BLaER1 treated with 17β-estradiol and CSF1 and Interleukin-3, amounts not matched to agents 10 nM and 100 nM (cell line): ENCODE measurements around the gene ECE1.
A peak's percentile ranks its signal among the peaks of the same experiment; 100 is the strongest.
"Not testable (repeated sequence)": the region's sequence is repeated elsewhere in the genome, so short reads cannot be mapped to it uniquely, and the experiment has no call there.

Source experiments
- H3K27ac ChIP-seq, 11 experiments: shearing (Covaris generic); formaldehyde crosslinking; 2 replicates each; pipeline ENCODE4 v1.8.1; 2022
- H3K27me3 ChIP-seq, 11 experiments: shearing (Covaris generic); formaldehyde crosslinking; 2 replicates each; pipeline ENCODE4 v1.8.1; 2022
- H3K36me3 ChIP-seq, 11 experiments: shearing (Covaris generic); formaldehyde crosslinking; 2 replicates each; pipeline ENCODE4 v1.8.1; 2022
- H3K4me1 ChIP-seq, 10 experiments: shearing (Covaris generic); formaldehyde crosslinking; 2 replicates each; pipeline ENCODE4 v1.8.1; 2022
- H3K4me2 ChIP-seq, 11 experiments: shearing (Covaris generic); formaldehyde crosslinking; 2 replicates each; pipeline ENCODE4 v1.8.1; 2022
- H3K4me3 ChIP-seq, 10 experiments: shearing (Covaris generic); formaldehyde crosslinking; 2 replicates each; pipeline ENCODE4 v1.8.1; 2022
- H3K9ac ChIP-seq, 11 experiments: shearing (Covaris generic); formaldehyde crosslinking; 2 replicates each; pipeline ENCODE4 v1.8.1; 2022
- H3K9me3 ChIP-seq, 11 experiments: shearing (Covaris generic); formaldehyde crosslinking; replicated peaks in 1 of 11; 2 replicates each; pipeline ENCODE4 v1.8.1; 2022
- H4K20me1 ChIP-seq, 11 experiments: shearing (Covaris generic); formaldehyde crosslinking; 2 replicates each; pipeline ENCODE4 v1.8.1; 2022
- Cebpa-rat ChIP-seq, 11 experiments: shearing (Covaris generic); IDR thresholded peaks; 2 replicates each; pipeline ENCODE4 v1.8.1; 2022

Gene ECE1

DNA sequence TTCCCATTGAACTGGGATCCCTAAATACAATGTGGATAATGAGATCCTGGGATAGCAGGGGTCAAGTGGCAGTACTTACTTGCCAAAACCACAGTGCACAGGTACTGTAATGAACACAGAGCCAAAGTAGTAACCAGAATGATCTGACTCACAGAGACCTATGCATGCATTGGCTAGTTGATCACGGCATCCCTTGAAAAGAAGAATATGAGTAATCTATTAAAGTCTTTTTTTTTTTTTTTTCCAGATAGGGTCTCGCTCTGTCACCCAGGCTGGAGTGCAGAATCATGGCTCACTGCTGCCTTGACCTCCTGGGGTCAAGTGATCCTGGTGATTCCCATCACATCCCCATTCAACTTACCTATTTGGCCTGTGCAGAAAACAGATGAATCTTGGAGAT, 84.1 kb downstream of the ECE1 start:
- H3K4me3 ChIP-seq, result no peak overlapping the region
- H3K4me1 ChIP-seq, result no peaks in the 10 kb centered on the region
- H3K9ac ChIP-seq, result no peak overlapping the region
- H3K36me3 ChIP-seq, result no peaks in the 10 kb centered on the region
- no peaks in the 10 kb centered on the region for H4K20me1 ChIP-seq
- no peak overlapping the region for H3K27ac ChIP-seq
- no peak for TF ChIP-seq Cebpa-rat (IDR thresholded peaks at IDR 0.05)
- H3K4me2 ChIP-seq, result no peak overlapping the region
- H3K9me3 ChIP-seq, result no peaks in the 10 kb centered on the region
- no peaks in the 10 kb centered on the region for H3K27me3 ChIP-seq

DNA sequence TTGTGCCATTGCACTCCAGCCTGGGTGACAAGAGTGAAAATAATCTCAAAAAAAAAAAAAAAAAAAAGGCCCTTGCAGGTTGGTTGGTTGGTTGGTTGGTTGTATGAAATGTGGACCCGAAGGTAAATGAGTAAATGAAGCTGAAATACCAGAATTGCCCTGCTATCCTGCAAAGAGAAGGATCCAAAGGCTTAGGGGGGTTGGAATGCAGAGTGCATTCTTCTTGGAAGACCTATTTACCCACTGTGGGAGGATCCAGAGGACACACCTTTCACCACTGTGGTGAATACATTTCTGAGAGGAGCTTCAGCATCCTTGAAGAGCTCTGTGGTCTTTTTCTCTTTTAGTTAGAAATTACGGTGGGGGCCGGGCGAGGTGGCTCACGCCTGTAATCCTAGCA, 84.8 kb downstream of the ECE1 start:
- Histone ChIP-seq H3K36me3 (no peaks in the 10 kb centered on the region), H4K20me1 (no peaks in the 10 kb centered on the region), H3K4me2 (no peak overlapping the region), H3K9ac (no peak overlapping the region), H3K27ac (no peak overlapping the region), H3K27me3 (no peaks in the 10 kb centered on the region), H3K4me3 (no peak overlapping the region), H3K4me1 (no peaks in the 10 kb centered on the region), H3K9me3 (no peaks in the 10 kb centered on the region)
- no peak for TF ChIP-seq Cebpa-rat (IDR thresholded peaks at IDR 0.05)

GRCh38 chr1:21201650-21202049, 88.6 kb downstream of the ECE1 start:
- Histone ChIP-seq H3K9ac (no peak overlapping the region), H3K36me3 (no peaks in the 10 kb centered on the region), H3K27me3 (no peaks in the 10 kb centered on the region), H3K4me2 (no peak overlapping the region), H3K9me3 (no peaks in the 10 kb centered on the region), H3K4me3 (no peak overlapping the region), H3K27ac (no peak overlapping the region), H3K4me1 (no peaks in the 10 kb centered on the region), H4K20me1 (no peaks in the 10 kb centered on the region)
- 0 out of 22 replicates have a peak, but pooled peaks of 2 of the 11 experiments have one; percentile 30 to 34 for TF ChIP-seq Cebpa-rat (IDR thresholded peaks at IDR 0.05)

DNA sequence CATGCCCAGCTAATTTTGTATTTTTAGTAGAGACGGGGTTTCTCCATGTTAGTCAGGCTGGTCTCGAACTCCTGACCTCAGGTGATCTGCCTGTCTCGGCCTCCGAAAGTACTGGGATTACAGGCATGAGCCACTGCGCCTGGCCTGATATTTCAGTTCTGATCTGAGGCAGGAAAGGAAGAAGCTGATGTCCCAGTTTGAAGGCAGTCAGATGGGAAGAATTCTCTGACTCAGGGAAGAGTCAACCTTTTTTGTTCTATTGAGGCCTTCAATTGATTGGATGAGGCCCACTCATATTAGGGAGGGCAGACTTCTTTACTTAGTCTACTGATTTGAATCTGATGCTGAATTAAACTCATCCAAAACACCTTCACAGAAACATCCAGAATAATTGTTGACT, 89.0 kb downstream of the ECE1 start:
- H3K4me2 ChIP-seq, H3K4me1 ChIP-seq, H3K27me3 ChIP-seq, H4K20me1 ChIP-seq, H3K9me3 ChIP-seq, H3K36me3 ChIP-seq, H3K9ac ChIP-seq, H3K27ac ChIP-seq, H3K4me3 ChIP-seq: not testable (repeated sequence)

- Histone ChIP-seq H4K20me1 (no peaks in the 10 kb centered on the region), H3K27ac (no peak overlapping the region), H3K36me3 (no peaks in the 10 kb centered on the region), H3K4me3 (no peak overlapping the region), H3K9me3 (no peaks in the 10 kb centered on the region), H3K27me3 (no peaks in the 10 kb centered on the region), H3K4me1 (no peaks in the 10 kb centered on the region), H3K4me2 (no peak overlapping the region), H3K9ac (no peak overlapping the region)
- TF ChIP-seq Cebpa-rat (IDR thresholded peaks at IDR 0.05), result no peak
Measured at GRCh38 chr1:21200767-21201166, 89.5 kb downstream of the ECE1 start.

GRCh38 chr1:21198929-21199328, 91.3 kb downstream of the ECE1 start:
- no peak overlapping the region for H3K4me2 ChIP-seq
- no peaks in the 10 kb centered on the region for H3K36me3 ChIP-seq
- H3K27ac ChIP-seq, result no peak overlapping the region
- H3K9me3 ChIP-seq, result no peaks in the 10 kb centered on the region
- H3K9ac ChIP-seq, result no peak overlapping the region
- peaks cover 0 to 4% (median 0%) of the 10 kb centered on the region in 10 experiments; a peak in 1 of 20 replicates for H3K4me1 ChIP-seq
- no peaks in the 10 kb centered on the region for H3K27me3 ChIP-seq
- H3K4me3 ChIP-seq, result no peak overlapping the region
- no peaks in the 10 kb centered on the region for H4K20me1 ChIP-seq
- TF ChIP-seq Cebpa-rat (IDR thresholded peaks at IDR 0.05), result no peak

DNA sequence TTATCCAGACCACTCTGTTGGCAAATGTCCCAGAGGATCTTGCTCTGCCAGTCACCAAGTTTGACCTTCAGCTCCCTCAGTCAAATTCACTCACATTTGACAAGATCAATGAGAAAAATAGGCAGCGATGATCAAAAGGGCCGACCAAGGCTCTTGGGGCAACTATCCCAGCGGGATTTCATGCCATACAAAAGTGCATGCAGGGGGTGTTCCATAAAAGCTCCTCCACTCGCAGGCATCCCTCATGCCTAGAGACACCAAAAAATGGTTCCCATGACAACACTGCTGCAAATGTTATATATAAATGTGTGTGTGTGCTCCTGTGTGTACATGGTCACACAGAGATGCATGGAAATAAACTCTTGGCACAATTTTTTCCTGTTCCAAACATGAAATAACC, 97.4 kb downstream of the ECE1 start:
- no peaks in the 10 kb centered on the region for H3K9me3 ChIP-seq
- no peaks in the 10 kb centered on the region for H3K36me3 ChIP-seq
- 0 out of 22 replicates have a peak overlapping the region, but pooled peaks of 1 of the 11 experiments have one; percentile 10 for H3K4me2 ChIP-seq
- peaks cover 0 to 16% (median 0%) of the 10 kb centered on the region in 10 experiments; a peak in 3 of 20 replicates for H3K4me1 ChIP-seq
- H3K27me3 ChIP-seq, result no peaks in the 10 kb centered on the region
- no peaks in the 10 kb centered on the region for H4K20me1 ChIP-seq
- TF ChIP-seq Cebpa-rat (IDR thresholded peaks at IDR 0.05), result no peak
- no peak overlapping the region; a peak in 1 of 22 replicates for H3K9ac ChIP-seq
- no peak overlapping the region for H3K4me3 ChIP-seq
- H3K27ac ChIP-seq, result no peak overlapping the region

DNA sequence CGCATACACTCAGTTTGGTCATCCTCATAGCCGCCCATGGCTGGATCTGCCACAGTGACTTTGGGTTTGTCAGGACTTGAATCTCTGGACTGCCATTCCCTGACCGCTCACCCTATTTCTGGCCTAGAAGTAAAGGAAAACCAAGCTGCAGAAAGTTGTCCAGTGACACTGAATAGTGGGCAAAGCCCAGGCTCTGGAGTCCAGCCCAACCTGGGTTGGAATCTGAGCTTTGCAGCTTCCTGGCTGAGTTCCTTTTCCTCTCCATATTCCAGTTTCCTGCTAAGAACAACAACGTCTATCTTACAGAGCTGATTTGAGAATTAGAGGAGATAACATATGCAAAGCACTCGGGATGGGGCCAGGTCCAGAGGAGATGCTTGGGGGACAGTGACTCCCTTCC, 98.0 kb downstream of the ECE1 start:
- Histone ChIP-seq H3K9me3 (no peaks in the 10 kb centered on the region), H3K4me1 (peaks cover 0 to 16% (median 0%) of the 10 kb centered on the region in 10 experiments; a peak in 3 of 20 replicates), H3K36me3 (no peaks in the 10 kb centered on the region), H4K20me1 (no peaks in the 10 kb centered on the region), H3K4me2 (0 out of 22 replicates have a peak overlapping the region, but pooled peaks of 1 of the 11 experiments have one; percentile 10), H3K4me3 (no peak overlapping the region), H3K9ac (no peak overlapping the region; a peak in 1 of 22 replicates), H3K27me3 (no peaks in the 10 kb centered on the region), H3K27ac (no peak overlapping the region)
- no peak for TF ChIP-seq Cebpa-rat (IDR thresholded peaks at IDR 0.05)

GRCh38 chr1:21190771-21191170, 99.5 kb downstream of the ECE1 start:
- H3K9ac ChIP-seq, H3K27me3 ChIP-seq: not testable (repeated sequence)
- peaks cover 0 to 16% (median 0%) of the 10 kb centered on the region in 10 experiments; a peak in 3 of 20 replicates for H3K4me1 ChIP-seq

DNA sequence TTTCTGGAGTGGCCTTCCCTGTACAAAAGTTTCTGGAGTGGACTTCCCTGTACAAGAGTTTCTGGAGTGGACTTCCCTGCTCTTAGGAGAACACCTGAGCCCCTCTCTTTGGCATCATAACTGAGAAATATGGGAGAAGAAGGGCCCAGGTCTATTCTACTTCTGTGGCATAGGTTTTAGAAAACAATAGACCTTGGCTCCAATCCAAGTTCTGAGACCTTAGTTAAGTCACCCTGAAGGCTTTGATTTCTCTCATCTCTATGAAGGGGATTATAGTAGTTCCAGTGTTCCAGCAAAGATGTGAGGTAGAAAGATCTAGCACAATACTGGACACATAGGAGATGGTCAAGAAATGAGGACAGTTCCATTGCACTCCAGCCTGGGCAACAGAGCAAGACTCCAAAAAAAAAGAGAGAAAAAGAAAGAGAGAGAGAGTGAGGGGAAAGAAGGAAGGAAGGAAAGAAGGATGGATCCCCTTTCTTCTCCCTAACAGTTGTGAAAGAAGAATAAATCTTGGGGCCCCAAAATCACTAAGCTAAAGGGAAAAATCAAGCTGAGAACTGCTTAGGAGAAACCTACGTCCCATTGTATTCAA, 100.3 kb downstream of the ECE1 start:
- Histone ChIP-seq H3K36me3 (no peaks in the 10 kb centered on the region), H3K27me3 (no peaks in the 10 kb centered on the region), H3K4me1 (peaks cover 0 to 21% (median 3%) of the 10 kb centered on the region in 10 experiments; a peak in 16 of 20 replicates), H3K4me3 (no peak overlapping the region), H3K27ac (no peak overlapping the region), H4K20me1 (no peaks in the 10 kb centered on the region), H3K9me3 (peaks cover 0 to 4% (median 0%) of the 10 kb centered on the region in 11 experiments; a peak in 2 of 22 replicates), H3K9ac (no peak overlapping the region), H3K4me2 (no peak overlapping the region; a peak in 1 of 22 replicates)
- no peak for TF ChIP-seq Cebpa-rat (IDR thresholded peaks at IDR 0.05)

More at GRCh38 chr1:21190771-21191170, 99.5 kb downstream of the ECE1 start:
- H3K4me3 ChIP-seq, H4K20me1 ChIP-seq, H3K9me3 ChIP-seq, H3K36me3 ChIP-seq, H3K27ac ChIP-seq: not testable (repeated sequence)
- peak overlapping the region in 1 of 11 experiments; percentile 28; a peak in 3 of 22 replicates for H3K4me2 ChIP-seq
